ENCODE measurements around the gene APOBEC3A.

DNA sequence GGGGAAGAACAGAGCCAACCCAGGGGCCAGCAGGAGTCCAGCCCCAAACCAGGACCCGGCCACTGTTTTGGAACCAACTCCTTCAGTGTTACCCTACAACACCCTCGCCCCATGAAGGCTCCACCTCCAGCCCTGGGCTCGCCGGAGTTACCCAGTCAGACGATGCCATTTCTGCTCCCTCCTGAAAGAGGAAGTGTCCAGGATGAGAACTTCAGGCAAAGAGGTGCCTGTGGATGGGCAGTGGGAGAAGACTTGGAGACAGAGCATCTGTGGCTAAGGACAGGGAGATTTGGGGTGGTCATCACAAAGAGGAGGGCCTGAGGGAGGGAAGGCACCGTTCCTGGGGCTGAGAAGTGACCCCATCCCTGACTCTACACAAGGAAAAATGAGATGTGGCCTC lies 38.7 kb downstream of the APOBEC3A start:
- TF ChIP-seq, protein P1, sequence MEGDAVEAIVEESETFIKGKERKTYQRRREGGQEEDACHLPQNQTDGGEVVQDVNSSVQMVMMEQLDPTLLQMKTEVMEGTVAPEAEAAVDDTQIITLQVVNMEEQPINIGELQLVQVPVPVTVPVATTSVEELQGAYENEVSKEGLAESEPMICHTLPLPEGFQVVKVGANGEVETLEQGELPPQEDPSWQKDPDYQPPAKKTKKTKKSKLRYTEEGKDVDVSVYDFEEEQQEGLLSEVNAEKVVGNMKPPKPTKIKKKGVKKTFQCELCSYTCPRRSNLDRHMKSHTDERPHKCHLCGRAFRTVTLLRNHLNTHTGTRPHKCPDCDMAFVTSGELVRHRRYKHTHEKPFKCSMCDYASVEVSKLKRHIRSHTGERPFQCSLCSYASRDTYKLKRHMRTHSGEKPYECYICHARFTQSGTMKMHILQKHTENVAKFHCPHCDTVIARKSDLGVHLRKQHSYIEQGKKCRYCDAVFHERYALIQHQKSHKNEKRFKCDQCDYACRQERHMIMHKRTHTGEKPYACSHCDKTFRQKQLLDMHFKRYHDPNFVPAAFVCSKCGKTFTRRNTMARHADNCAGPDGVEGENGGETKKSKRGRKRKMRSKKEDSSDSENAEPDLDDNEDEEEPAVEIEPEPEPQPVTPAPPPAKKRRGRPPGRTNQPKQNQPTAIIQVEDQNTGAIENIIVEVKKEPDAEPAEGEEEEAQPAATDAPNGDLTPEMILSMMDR (IDR thresholded peaks at IDR 0.05) = no peak
- no peak for TF ChIP-seq POLR2AphosphoS5 (IDR thresholded peaks at IDR 0.05)
- TF ChIP-seq EP300 (IDR thresholded peaks at IDR 0.05) = no peak
- TF ChIP-seq POLR2A (IDR thresholded peaks at IDR 0.05) = no peak

Measured in sigmoid colon (tissue), 4 donors.